Suprapubic skin (tissue), 4 donors: ENCODE data around the gene ZNF593OS. TPM values are rescaled to one million over a fixed set of nuclear protein-coding genes. Genes with fewer than 3 reads are reported as not detected.

ENCODE experiments used
- DNase-seq, 2 donors: peaks; one replicate each; pipeline ENCODE4 v3.0.0-alpha.2; 2019; ENCODE audit warnings: low spot score in 2 of 2
- H3K27ac ChIP-seq: fragments of 200-600 bp; sonication (generic); one replicate; pipeline ENCODE4 v1.5.1; 2019
- H3K27me3 ChIP-seq: fragments of 200-600 bp; sonication (generic); one replicate; pipeline ENCODE4 v1.5.1; 2019
- H3K36me3 ChIP-seq: fragments of 200-600 bp; sonication (generic); one replicate; pipeline ENCODE4 v1.5.1; 2019
- H3K4me1 ChIP-seq: fragments of 200-600 bp; sonication (generic); one replicate; pipeline ENCODE4 v1.5.1; 2019
- H3K4me3 ChIP-seq: fragments of 200-600 bp; sonication (generic); one replicate; pipeline ENCODE4 v1.5.1; 2019; ENCODE audit warnings: mild to moderate bottlenecking
- H3K9me3 ChIP-seq: fragments of 200-600 bp; sonication (generic); one replicate; pipeline ENCODE4 v1.5.1; 2019
- EP300 ChIP-seq: sonication (generic); formaldehyde crosslinking; IDR thresholded peaks from one replicate; pipeline ENCODE4 v1.6.1; 2017; ENCODE audit warnings: antibody characterized with exemption
- POLR2A ChIP-seq, 2 donors: fragments of 450-650 bp; IDR thresholded peaks; one replicate each; pipeline ENCODE4 v1.6.1; 2017; ENCODE audit warnings: antibody characterized with exemption in 2 of 2, mild to moderate bottlenecking in 2 of 2, moderate library complexity in 2 of 2
- POLR2AphosphoS5 ChIP-seq, 3 donors: sonication (generic); formaldehyde crosslinking; IDR thresholded peaks; one replicate each; pipeline ENCODE4 v1.6.1; 2017; ENCODE audit warnings: antibody characterized with exemption in 3 of 3
- WGBS: methylation state at CpG from one replicate; pipeline ENCODE4 v1.1.5; 2018; 5-methylcytosine and 5-hydroxymethylcytosine counted together
- total RNA-seq, 4 donors: library from RNA; depleted of rRNA; stranded (reverse); fragments of >200 nt; gene quantifications; one replicate each; pipeline ENCODE4 v1.1.0, GENCODE V29; 2016
- TF ChIP-seq, protein P1 (sequence below), 2 donors: fragments of 200-600 bp in 1 of 2; fragments of 450-650 bp in 1 of 2; sonication (generic) in 1 of 2; IDR thresholded peaks; one replicate each; pipeline ENCODE4 v1.5.1; 2016 to 2019; ENCODE audit warnings: antibody characterized with exemption in 2 of 2, mild to moderate bottlenecking in 1 of 2, moderate library complexity in 1 of 2

ZNF593OS gene
- total RNA-seq, 4 donors from 2014 or later = not detected

DNA sequence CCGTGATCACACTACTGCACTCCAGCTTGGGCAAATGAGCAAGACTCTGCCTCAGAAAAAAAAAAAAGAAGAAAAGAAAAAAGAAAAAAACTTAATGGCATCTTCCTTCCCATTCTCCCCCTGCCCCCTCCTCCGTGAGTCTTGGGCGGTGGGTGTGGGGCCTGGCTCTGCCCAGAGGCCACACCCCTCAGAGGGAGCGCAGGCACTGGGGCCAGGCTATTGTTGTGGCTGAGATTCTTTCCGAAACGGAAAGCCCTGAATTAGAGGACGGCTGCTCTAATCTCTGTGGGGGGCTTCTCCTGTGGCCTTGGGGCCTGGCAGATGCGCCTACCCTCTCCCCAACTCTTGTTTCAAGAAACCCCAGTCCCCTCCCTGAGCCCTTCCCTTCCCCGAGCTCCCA lies 16.9 kb downstream of the ZNF593OS start:
- DNase-seq = no peak

DNA sequence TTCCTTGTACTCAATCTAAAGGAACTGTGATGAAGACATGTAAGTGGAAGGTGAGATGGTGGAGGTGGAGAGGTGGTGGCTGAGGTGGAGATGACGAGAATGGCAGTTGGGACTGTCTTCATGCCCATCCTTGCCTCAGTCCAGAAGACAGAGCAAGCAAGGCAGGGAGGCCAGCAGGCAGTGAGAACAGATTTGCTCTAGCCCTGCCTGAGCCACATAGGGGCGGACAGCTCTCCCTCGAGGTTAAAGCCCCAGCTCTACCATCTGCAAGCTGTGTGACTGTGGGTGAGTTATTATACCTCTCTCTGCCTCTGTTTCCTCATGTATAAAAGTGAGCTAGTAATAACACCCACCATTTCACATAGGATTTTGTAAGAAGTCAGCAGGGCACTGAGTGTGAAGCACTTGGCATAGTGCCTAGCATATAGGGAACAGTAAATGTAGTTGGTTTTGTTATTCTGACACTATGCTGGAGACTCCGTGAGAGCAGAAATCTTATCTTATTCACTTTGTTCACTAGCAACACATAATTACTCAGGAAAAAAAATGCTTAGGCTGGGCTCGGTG lies 17.6 kb downstream of the ZNF593OS start:
- Histone ChIP-seq H3K4me3 (no peak overlapping the region), H3K36me3 (no peaks in the 10 kb centered on the region), H3K27me3 (peaks cover 29% of the 10 kb centered on the region), H3K4me1 (no peaks in the 10 kb centered on the region), H3K9me3 (no peaks in the 10 kb centered on the region), H3K27ac (no peak overlapping the region)
- DNase-seq = no peak
- TF ChIP-seq POLR2A (IDR thresholded peaks at IDR 0.05) = no peak
- TF ChIP-seq, protein P1, sequence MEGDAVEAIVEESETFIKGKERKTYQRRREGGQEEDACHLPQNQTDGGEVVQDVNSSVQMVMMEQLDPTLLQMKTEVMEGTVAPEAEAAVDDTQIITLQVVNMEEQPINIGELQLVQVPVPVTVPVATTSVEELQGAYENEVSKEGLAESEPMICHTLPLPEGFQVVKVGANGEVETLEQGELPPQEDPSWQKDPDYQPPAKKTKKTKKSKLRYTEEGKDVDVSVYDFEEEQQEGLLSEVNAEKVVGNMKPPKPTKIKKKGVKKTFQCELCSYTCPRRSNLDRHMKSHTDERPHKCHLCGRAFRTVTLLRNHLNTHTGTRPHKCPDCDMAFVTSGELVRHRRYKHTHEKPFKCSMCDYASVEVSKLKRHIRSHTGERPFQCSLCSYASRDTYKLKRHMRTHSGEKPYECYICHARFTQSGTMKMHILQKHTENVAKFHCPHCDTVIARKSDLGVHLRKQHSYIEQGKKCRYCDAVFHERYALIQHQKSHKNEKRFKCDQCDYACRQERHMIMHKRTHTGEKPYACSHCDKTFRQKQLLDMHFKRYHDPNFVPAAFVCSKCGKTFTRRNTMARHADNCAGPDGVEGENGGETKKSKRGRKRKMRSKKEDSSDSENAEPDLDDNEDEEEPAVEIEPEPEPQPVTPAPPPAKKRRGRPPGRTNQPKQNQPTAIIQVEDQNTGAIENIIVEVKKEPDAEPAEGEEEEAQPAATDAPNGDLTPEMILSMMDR (IDR thresholded peaks at IDR 0.05) = no peak
- TF ChIP-seq EP300 = no peak
- TF ChIP-seq POLR2AphosphoS5 (IDR thresholded peaks at IDR 0.05) = no peak
- 49% methylated on average over 5 of the region's 5 CpGs for WGBS

More for the DNA sequence above, 16.9 kb downstream of the ZNF593OS start:
- no peaks in the 10 kb centered on the region for H3K9me3 ChIP-seq
- peaks cover 30% of the 10 kb centered on the region for H3K27me3 ChIP-seq
- H3K27ac ChIP-seq = peak overlapping the region; percentile 50
- H3K36me3 ChIP-seq = no peaks in the 10 kb centered on the region
- no peak overlapping the region for H3K4me3 ChIP-seq
- H3K4me1 ChIP-seq = no peaks in the 10 kb centered on the region
- no peak for TF ChIP-seq POLR2A (IDR thresholded peaks at IDR 0.05)
- WGBS = 54% methylated on average over 9 of the region's 9 CpGs

DNA sequence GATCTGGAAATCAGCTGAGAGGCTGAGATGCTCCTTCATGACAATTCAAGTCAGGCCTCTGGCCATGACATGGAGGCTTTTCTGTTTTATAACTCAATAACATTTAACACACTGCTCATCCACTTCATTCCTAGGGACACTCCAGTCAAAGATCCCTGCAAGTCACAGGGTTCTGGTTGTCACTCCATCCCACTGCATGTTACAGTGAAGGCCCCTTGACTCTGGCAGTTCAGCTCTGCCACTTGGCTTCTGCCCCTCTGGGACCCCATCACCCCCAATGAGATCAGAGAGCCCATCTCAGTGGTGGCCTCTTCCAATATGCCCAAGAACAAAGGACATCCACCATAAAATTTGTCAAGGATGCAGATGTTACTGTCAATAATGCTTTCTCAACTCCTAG lies 22.7 kb downstream of the ZNF593OS start:
- H3K9me3 ChIP-seq = no peaks in the 10 kb centered on the region
- TF ChIP-seq POLR2AphosphoS5 (IDR thresholded peaks at IDR 0.05) (no peak), EP300 (no peak), POLR2A (IDR thresholded peaks at IDR 0.05) (no peak)
- TF ChIP-seq, protein P1 (IDR thresholded peaks at IDR 0.05) = no peak
- DNase-seq = no peak
- no peaks in the 10 kb centered on the region for H3K36me3 ChIP-seq
- no peaks in the 10 kb centered on the region for H3K27me3 ChIP-seq
- H3K4me1 ChIP-seq = peaks cover 5% of the 10 kb centered on the region
- no peak overlapping the region for H3K4me3 ChIP-seq
- H3K27ac ChIP-seq = no peak overlapping the region

DNA sequence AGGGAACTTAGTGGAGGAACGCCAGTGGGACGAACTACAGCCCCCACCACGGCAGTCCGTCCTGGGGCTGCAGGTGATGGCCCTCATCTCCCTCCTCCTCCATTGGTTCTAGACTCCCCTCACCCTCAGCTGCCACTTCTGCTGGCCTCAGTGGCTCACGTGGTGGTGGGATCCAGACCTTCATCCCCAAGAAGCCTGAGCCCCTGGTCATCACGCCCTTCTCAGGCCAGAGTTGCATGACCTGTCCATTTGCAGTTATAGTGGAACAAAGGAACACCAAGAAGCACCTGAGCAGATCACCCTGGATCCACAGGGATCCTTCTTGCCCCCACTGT lies 25.7 kb downstream of the ZNF593OS start:
- WGBS = 35% methylated on average over 6 of the region's 6 CpGs
- no peak for TF ChIP-seq EP300
- TF ChIP-seq, protein P1 (IDR thresholded peaks at IDR 0.05) = no peak
- Histone ChIP-seq H3K27me3 (no peaks in the 10 kb centered on the region), H3K4me1 (peaks cover 5% of the 10 kb centered on the region), H3K9me3 (no peaks in the 10 kb centered on the region), H3K27ac (no peak overlapping the region), H3K4me3 (no peak overlapping the region), H3K36me3 (no peaks in the 10 kb centered on the region)
- DNase-seq = no peak

DNA sequence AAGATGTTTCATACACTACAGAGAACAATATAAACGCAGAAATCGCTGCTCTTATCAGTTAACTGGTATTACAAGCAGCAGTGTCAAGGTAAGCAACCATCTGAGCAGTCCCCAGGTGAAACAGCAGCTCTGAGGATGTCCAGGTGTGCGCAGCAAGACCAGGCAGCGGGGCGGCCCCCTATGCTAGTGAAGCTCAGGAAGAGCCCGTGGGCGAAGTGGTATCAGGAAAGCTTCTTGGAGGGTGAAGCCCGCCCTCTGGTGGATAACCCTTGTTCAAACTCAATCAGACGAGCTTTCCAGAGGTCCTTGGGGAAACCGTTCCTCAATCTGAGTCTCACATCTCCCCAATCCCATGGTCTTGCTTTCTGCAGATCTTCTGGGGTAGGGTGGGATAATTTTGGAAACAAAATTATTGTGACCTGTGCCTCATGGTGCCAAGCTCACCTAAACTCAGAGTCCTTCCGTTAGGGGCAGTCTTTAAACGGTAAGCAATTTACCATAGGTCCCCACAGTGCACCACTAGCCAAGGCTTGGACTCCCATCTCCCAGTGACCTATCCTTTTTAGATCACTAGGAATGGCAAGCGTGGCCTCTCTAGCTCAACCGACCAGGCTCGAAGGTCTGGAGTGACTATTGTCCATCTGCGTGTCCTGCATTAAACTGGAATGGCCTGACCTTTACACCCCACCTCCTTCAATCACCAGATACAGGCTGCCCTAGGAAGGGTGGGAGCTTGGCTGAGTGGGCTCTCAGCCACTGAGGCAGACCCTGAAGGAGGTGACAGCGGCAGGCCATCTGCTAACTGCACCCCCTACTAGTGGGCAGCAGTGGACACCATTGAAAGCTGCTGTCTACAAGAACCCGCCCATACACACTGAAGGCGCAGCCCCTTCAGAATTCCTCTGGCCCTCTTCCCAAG lies 26.3 kb downstream of the ZNF593OS start:
- Histone ChIP-seq H3K4me3 (no peak overlapping the region), H3K27ac (no peak overlapping the region), H3K4me1 (peaks cover 5% of the 10 kb centered on the region), H3K36me3 (no peaks in the 10 kb centered on the region), H3K27me3 (no peaks in the 10 kb centered on the region), H3K9me3 (no peaks in the 10 kb centered on the region)
- peak; percentile 85 to 90 for DNase-seq
- TF ChIP-seq POLR2A (IDR thresholded peaks at IDR 0.05) = no peak
- TF ChIP-seq, protein P1 (IDR thresholded peaks at IDR 0.05) = peak; percentile 73 to 81
- WGBS = 31% methylated on average over 16 of the region's 19 CpGs
